Measurements from ENCODE around the gene DCAF16. TPM values are rescaled to one million over a fixed set of nuclear protein-coding genes. Genes with fewer than 3 reads are reported as not detected.

DCAF16 gene
- polyA plus RNA-seq, 3 donors, result 43.2 to 84.4 (median 54.5) TPM

GRCh38 chr4:17805580-17806155, 4.9 kb downstream of the DCAF16 start:
- no peak for DNase-seq (ENCODE audit: extremely low read depth in 1 of 11, low read depth in 9 of 11, low spot score in 4 of 11)

GRCh38 chr4:17797808-17798207, 12.7 kb downstream of the DCAF16 start:
- DNase-seq (ENCODE audit: extremely low read depth in 1 of 11, low read depth in 9 of 11, low spot score in 4 of 11), result no peak

GRCh38 chr4:17794730-17795129, 15.8 kb downstream of the DCAF16 start:
- no peak for DNase-seq (ENCODE audit: extremely low read depth in 1 of 11, low read depth in 9 of 11, low spot score in 4 of 11)

- no peak for DNase-seq (ENCODE audit: extremely low read depth in 1 of 11, low read depth in 9 of 11, low spot score in 4 of 11)
Measured at GRCh38 chr4:17788956-17789355, 21.6 kb downstream of the DCAF16 start.

GRCh38 chr4:17787315-17787714, 23.2 kb downstream of the DCAF16 start:
- DNase-seq (ENCODE audit: extremely low read depth in 1 of 11, low read depth in 9 of 11, low spot score in 4 of 11), result no peak

- no peak for DNase-seq (ENCODE audit: extremely low read depth in 1 of 11, low read depth in 9 of 11, low spot score in 4 of 11)
Measured at GRCh38 chr4:17786567-17786966, 24.0 kb downstream of the DCAF16 start.

GRCh38 chr4:17785858-17786257, 24.7 kb downstream of the DCAF16 start:
- DNase-seq (ENCODE audit: extremely low read depth in 1 of 11, low read depth in 9 of 11, low spot score in 4 of 11), result no peak

- DNase-seq (ENCODE audit: extremely low read depth in 1 of 11, low read depth in 9 of 11, low spot score in 4 of 11), result no peak
Measured at GRCh38 chr4:17781300-17782287, 29.0 kb downstream of the DCAF16 start, which contains the start of gene FAM184B. Gene FAM184B, minus strand, starts transcription at chr4:17781621. Its CDS starts 322 bp downstream, at chr4:17781299.

GRCh38 chr4:17780501-17781299, 29.9 kb downstream of the DCAF16 start:
- DNase-seq (ENCODE audit: extremely low read depth in 1 of 11, low read depth in 9 of 11, low spot score in 4 of 11), result no peak

- no peak for DNase-seq (ENCODE audit: extremely low read depth in 1 of 11, low read depth in 9 of 11, low spot score in 4 of 11)
Measured at GRCh38 chr4:17778431-17778830, 32.1 kb downstream of the DCAF16 start.

- DNase-seq (ENCODE audit: extremely low read depth in 1 of 11, low read depth in 9 of 11, low spot score in 4 of 11), result no peak
Measured at GRCh38 chr4:17773135-17773698, 37.3 kb downstream of the DCAF16 start.

GRCh38 chr4:17771284-17771908, 39.2 kb downstream of the DCAF16 start:
- no peak for DNase-seq (ENCODE audit: extremely low read depth in 1 of 11, low read depth in 9 of 11, low spot score in 4 of 11)

- DNase-seq (ENCODE audit: extremely low read depth in 1 of 11, low read depth in 9 of 11, low spot score in 4 of 11), result no peak
Measured at GRCh38 chr4:17770845-17771244, 39.7 kb downstream of the DCAF16 start.

- no peak for DNase-seq (ENCODE audit: extremely low read depth in 1 of 11, low read depth in 9 of 11, low spot score in 4 of 11)
Measured at GRCh38 chr4:17769406-17770174, 41.0 kb downstream of the DCAF16 start.

GRCh38 chr4:17766826-17767458, 43.6 kb downstream of the DCAF16 start:
- no peak for DNase-seq (ENCODE audit: extremely low read depth in 1 of 11, low read depth in 9 of 11, low spot score in 4 of 11)

- no peak for DNase-seq (ENCODE audit: extremely low read depth in 1 of 11, low read depth in 9 of 11, low spot score in 4 of 11)
Measured at GRCh38 chr4:17765514-17766286, 44.9 kb downstream of the DCAF16 start.

- no peak for DNase-seq (ENCODE audit: extremely low read depth in 1 of 11, low read depth in 9 of 11, low spot score in 4 of 11)
Measured at GRCh38 chr4:17763931-17764330, 46.6 kb downstream of the DCAF16 start.

Measured in renal cortex interstitium (tissue), 11 donors.